SW 1271 (cell line): Measurements from ENCODE around the gene NRG2.
A peak's percentile ranks its signal among the peaks of the same experiment; 100 is the strongest.

Source experiments
- DNase-seq, 2 experiments: peaks; one replicate each; lab custom pipeline; 2025; lab: John Stamatoyannopoulos, UW

Gene NRG2

GRCh38 chr5:139968547-139969261, 74.4 kb downstream of the NRG2 start:
- peak; percentile 53 to 84 for DNase-seq

GRCh38 chr5:139967353-139967752, 75.7 kb downstream of the NRG2 start:
- DNase-seq = no peak

- no peak for DNase-seq
Measured at GRCh38 chr5:139966856-139967255, 76.2 kb downstream of the NRG2 start.

- no peak for DNase-seq
Measured at GRCh38 chr5:139964994-139965565, 78.0 kb downstream of the NRG2 start.

- no peak for DNase-seq
Measured at GRCh38 chr5:139964266-139964993, 78.7 kb downstream of the NRG2 start.

GRCh38 chr5:139962445-139962844, 80.7 kb downstream of the NRG2 start:
- DNase-seq = no peak

GRCh38 chr5:139961435-139962157, 81.5 kb downstream of the NRG2 start:
- DNase-seq = no peak

- no peak for DNase-seq
Measured at GRCh38 chr5:139960723-139961383, 82.2 kb downstream of the NRG2 start.

- no peak for DNase-seq
Measured at GRCh38 chr5:139958432-139959148, 84.5 kb downstream of the NRG2 start.

- no peak for DNase-seq
Measured at GRCh38 chr5:139956342-139956741, 86.8 kb downstream of the NRG2 start.

- DNase-seq = no peak
Measured at GRCh38 chr5:139955616-139956273, 87.4 kb downstream of the NRG2 start.

GRCh38 chr5:139955053-139955605, 88.0 kb downstream of the NRG2 start:
- no peak for DNase-seq

GRCh38 chr5:139954462-139954861, 88.6 kb downstream of the NRG2 start:
- DNase-seq = no peak

GRCh38 chr5:139954022-139954421, 89.1 kb downstream of the NRG2 start:
- DNase-seq = no peak

- DNase-seq = no peak
Measured at GRCh38 chr5:139952574-139952973, 90.5 kb downstream of the NRG2 start.

GRCh38 chr5:139951983-139952382, 91.1 kb downstream of the NRG2 start:
- DNase-seq = no peak

- DNase-seq = no peak
Measured at GRCh38 chr5:139951296-139951924, 91.7 kb downstream of the NRG2 start.

- DNase-seq = no peak
Measured at GRCh38 chr5:139950436-139950835, 92.7 kb downstream of the NRG2 start.

GRCh38 chr5:139949710-139950109, 93.4 kb downstream of the NRG2 start:
- DNase-seq = no peak

GRCh38 chr5:139947727-139948126, 95.4 kb downstream of the NRG2 start:
- DNase-seq = no peak
